GM18502 (cell line): ENCODE data around the gene ADAM33.
A peak's percentile ranks its signal among the peaks of the same experiment; 100 is the strongest.

Source experiments
- ATAC-seq: cut with Tn5 transposase; IDR thresholded peaks from one replicate; pipeline ENCODE4 v1.9.1; 2021; ENCODE audit warnings: mild to moderate bottlenecking; ENCODE audit not compliant: unreplicated experiment, poor library complexity

The ADAM33 gene

DNA sequence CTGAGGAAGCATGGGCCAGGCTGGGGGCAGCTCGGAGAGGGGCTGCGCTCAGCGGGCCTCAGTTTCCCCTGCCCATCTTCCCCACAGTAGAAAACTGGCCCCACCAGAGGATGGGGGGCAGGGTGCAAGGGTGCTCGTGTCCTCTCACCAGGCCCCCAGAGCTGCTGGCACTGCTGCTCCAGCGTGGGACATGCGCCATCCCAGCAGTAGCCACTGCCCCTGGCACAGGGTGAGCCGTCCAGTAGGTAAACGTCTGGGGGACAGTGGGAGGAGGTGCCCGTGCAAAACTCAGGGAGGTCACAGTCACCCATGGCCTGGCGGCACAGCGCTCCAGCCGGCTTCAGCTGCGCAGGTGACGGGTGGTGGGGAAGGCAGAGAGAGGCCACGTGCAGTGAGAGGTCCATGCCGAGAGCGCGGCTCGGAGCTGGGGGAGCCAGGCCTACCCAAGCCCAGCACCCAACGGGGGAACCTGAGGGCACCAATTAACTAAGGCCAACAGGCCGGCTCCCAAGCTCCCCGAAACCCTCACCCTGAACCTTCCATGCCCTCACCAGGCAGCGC is 9.7 kb downstream of the ADAM33 start:
- ATAC-seq: no peak

GRCh38 chr20:3670945-3671344 is 10.9 kb downstream of the ADAM33 start:
- ATAC-seq: no peak

DNA sequence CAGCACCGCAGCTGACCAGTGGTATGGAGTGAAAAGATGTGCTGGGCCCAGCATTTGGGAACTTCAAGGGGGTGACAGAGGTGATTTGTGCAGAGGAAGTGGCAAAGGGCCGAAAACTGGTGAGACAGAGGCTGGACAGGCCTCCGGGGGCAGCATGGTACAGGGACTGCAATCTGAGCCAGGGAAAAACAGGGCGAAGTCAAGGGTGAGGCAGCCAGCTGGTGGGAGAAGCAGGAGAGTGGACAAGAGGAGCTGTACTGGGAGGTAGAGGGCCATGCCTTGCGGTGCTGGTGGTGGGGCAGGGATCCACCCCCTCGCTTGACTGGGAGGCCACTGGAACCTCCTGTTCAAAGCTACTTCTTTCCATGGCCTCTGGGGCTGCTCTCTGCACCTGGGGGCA is 11.3 kb downstream of the ADAM33 start:
- no peak for ATAC-seq

DNA sequence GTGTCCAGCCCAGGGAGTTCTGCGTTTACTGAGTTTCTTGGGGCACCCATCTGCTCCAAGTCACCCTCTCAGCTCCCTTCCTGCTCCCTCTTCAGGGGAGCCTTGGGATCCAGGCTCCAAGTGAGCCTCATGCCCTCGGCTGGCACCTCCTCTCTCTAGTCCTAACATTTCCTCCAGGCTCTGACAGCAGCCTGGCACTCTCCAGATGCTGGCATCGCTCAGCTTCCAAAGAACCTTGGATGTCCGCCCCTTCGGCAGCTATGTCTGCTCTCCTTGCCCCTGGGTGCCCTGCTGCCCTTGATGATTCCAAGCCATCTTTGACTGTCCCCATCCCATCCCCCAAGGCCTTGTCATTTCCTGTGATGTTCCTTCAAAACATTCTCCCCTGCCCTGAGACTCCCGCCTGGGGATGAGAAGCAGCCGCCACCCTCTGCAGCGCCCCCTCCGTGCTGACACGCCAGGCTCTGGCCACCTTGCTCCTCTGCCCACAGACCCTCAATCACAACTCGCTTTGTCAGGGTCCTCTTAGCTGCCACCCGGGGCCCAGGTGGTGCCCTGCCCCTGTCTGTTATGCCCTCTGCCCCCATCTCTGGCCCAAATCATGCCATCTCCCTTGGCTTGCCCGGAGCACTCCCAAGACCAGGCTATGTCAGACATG is 12.0 kb downstream of the ADAM33 start:
- ATAC-seq: no peak

GRCh38 chr20:3667434-3668037 is 14.3 kb downstream of the ADAM33 start:
- no peak for ATAC-seq

GRCh38 chr20:3663858-3664257 is 18.0 kb downstream of the ADAM33 start:
- ATAC-seq: no peak

DNA sequence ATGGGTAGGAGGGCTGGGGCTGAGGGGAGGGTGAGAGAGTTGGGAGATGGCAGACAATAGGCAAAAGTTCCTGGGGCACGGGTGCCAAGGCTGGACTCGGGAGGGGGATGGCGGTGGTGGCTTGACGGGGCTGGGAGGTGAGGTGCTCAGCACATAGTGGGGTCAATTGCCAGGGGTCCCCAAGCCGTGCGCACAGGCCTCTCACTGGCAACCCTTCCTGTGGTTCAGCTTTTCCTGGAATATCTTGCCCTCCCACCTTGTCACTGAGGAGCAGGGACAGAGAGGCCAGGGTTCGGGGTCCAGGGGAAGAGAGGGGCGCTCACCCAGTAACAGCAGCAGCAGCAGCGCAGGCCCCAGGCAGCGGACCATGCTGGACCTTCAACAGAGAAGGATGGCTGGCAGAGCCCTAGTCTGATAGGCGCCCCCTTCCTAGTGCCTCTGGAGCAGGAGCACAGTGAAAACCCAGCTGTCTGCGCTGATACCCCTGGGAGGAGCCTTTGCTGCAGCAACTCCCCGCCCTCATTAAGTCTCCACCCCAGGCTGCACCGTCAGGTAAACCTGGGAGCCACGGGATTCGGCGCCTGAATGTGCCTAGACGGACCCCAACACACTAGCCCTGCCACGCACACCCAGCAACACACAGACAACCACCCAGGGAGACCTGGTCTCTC is 18.6 kb downstream of the ADAM33 start, which contains the start of gene GFRA4:
Gene GFRA4, minus strand, starts transcription at position 369 of the 671 bp plus-strand sequence. Its CDS starts 0 bp downstream, at position 369.
- no peak for ATAC-seq

- no peak for ATAC-seq
Measured at GRCh38 chr20:3661814-3662665, 19.8 kb downstream of the ADAM33 start.

DNA sequence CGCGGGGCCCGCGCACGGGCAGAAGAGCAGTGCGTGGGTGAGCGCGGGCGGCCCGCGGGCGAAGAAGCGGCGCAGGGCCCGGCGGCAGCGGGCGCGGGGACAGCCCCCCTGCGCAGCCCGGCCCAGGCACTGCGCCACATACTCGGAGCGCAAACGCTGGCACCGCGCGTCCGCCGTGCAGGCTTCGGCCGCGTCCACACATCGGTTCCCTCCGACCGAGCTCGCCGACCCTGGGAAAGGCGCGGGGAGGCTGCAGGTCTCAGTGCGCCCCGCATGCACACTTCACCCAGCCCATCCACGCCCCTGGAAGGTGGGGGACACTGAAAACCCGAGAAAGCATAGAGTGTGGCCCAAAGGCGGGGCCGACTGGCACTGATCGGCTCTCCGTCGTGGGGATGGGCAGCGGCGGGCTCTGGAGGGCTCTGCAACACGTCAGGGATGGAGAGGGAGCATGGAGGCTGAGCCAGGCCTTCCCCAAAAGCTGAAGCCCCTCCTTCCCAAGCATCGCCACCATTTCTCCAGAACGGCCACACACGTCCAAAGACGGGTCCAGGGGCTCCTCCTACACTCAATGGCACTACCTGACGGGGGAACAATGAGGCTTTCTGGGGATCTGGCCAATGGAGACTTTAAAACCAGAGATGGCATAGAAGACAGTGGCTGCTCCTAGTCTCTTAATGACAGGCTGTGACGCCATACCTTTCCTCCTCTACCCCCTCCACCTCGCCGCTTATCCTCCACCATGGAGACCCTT is 20.6 kb downstream of the ADAM33 start:
- no peak for ATAC-seq

DNA sequence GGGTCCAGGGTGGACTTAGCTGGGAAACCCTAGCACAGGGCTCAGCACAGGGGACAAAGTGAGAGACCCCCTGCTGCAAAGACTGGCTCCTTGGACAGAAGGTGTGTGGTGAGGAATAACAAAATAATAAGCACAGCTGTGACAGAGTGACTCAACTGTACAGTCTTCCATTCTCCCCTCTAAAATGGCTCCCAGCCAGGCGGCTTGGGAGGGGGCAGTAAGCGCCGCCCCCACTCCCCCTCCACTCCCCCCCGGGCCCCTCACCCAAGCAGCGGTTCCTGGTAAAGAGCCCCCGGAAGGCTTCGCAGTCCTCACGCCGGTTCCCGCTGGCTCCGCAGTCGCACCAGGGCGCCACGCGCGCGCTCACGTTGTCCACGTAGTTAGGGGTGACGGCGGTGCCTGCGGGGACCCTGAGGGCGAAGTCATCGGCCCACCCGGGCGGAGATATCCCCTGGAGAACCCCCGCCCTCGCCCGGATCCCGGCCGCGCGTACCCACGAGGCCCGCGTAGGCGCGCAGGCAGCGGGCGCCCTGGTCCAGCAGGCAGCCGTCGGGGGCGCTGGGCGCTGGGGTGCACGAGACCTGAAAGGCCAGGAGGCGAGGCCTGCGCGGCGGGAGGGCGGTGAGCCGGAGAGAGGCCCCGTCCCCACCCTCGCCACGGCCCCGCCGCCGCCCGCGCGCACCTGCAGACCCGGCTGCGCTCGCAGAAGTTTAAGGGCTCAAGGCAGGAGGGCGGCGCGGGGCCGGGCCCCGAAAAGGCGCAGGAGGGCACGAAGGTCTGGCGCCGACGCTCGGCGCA is 21.3 kb downstream of the ADAM33 start:
- no peak for ATAC-seq

GRCh38 chr20:3659492-3660261 is 22.1 kb downstream of the ADAM33 start:
- no peak for ATAC-seq

GRCh38 chr20:3658716-3659491 is 22.9 kb downstream of the ADAM33 start:
- ATAC-seq: peak; percentile 93

DNA sequence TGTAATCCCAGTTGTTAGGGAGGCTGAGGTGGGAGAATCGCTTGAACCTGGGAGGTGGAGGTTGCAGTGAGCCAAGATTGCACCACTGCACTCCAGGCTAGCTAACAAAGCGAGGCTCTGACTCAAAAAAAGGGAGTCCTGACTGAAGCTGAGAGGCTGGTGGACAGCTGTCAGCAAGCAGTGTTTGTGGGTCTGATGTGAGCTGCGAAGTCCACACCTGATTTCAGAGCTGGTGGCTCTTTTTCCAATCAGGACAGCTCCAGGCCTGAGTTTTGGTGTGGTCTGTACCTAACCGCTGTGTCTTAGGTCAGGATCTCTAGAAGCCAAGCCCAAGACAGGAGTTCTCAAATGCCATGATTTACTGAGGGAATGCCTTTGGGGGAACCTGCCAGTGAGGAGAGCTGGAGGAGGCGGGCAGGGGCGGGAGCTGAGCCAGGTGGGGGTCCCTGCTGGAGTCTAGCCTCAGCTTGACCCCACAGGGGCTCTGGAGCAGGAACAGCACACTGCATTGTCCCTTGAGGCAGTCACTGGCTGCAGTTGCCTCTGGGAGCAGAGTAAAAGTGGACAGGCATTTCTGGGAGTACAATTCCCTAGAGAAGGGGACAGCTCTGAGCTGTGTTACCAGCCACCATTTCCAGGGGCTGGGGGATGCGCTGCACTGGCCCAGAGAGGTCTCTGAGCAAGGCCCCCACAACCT is 23.6 kb downstream of the ADAM33 start:
- ATAC-seq: no peak

GRCh38 chr20:3655131-3655405 is 26.7 kb downstream of the ADAM33 start:
- ATAC-seq: no peak

DNA sequence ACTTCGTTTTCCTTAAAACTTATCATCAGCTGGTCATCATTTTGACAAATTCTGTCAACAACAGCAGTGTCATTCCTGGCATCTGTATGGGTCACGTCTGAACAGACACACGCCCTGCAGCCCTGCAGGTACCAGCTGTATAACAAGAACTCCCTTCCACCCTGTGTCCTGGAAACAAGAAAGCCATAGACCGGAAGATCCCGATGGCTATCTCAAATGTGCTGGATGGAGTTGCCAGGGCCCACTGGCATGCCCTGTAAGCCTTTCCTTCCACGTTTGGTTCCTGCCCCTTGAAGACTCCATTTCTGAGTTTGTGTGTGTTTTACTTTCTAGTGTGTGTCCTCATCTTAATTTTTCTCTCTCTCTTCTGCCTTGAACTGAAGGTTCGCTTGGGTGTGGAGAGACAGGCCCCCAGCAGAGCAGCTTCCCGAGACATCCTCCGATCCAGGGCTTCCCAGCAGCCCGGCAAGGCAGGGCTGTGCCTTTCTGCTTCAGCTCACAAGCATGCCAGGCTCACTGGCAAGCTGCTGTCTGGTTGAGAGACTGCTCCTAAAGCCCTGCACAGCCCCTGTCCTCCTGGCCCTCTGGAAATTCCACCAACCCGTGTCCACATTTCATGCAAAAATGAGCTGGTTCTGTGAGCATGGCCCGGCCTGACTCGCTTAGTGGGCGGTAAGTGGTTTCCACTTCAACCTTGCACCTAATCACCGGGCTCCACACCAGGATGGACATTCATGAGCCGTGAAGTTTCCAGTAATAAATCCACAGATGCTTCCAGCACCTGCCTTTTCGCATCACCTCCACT is 27.3 kb downstream of the ADAM33 start:
- ATAC-seq: no peak

DNA sequence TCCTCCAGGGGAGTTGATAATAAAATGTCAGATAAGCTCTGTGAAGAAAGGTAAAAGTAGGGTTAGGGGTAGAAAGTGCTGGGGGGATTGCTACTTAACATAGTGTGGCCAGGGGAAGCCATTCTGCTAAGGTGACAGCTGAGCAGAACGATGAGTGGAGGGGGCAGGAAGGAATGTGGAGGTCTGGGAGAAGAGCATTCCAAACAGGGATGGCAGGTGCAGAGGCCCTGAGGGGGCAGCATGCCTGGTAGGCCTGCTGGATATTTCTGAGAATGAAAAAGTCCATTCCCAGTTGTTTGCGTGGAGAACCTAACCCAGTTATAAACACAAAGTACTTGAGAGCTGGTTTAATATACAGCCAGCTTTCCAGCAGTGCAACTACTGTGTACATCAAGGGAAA is 27.9 kb downstream of the ADAM33 start:
- no peak for ATAC-seq
